Fibroblast of lung (primary cell): ENCODE measurements around the gene LY9. TPM values are rescaled to one million over a fixed set of nuclear protein-coding genes. Genes with fewer than 3 reads are reported as not detected.

Experiments used
- DNase-seq, 2 donors: peaks; one replicate each; pipeline versions ENCODE4 v3.0.0 to v3.0.0-alpha.2; 2010; ENCODE audit warnings: low read depth in 2 of 2
- H2AFZ ChIP-seq: 2 replicates; pipeline ENCODE4 v1.5.1; 2012; ENCODE audit warnings: low read length, control low read depth, inconsistent platforms
- H3K27ac ChIP-seq: 2 replicates; pipeline ENCODE4 v1.5.1; 2011; ENCODE audit warnings: low read length, control low read depth; ENCODE audit not compliant: insufficient read depth
- H3K27me3 ChIP-seq: 2 replicates; pipeline ENCODE4 v1.5.1; 2011; ENCODE audit warnings: mild to moderate bottlenecking, low read length; ENCODE audit not compliant: control insufficient read depth, insufficient read depth
- H3K36me3 ChIP-seq: 2 replicates; pipeline ENCODE4 v1.5.1; 2011; ENCODE audit warnings: low read length; ENCODE audit not compliant: control insufficient read depth, insufficient read depth
- H3K4me1 ChIP-seq: 2 replicates; pipeline ENCODE4 v1.5.1; 2011; ENCODE audit warnings: low read length; ENCODE audit not compliant: control insufficient read depth, insufficient read depth; ENCODE audit errors: extremely low read depth
- H3K4me2 ChIP-seq: 2 replicates; pipeline ENCODE4 v1.5.1; 2011; ENCODE audit warnings: low read length, control low read depth; ENCODE audit not compliant: insufficient read depth; ENCODE audit errors: extremely low read depth
- H3K4me3 ChIP-seq, 4 experiments: fragments of 200-600 bp in 1 of 4; sonication (generic) in 1 of 4; replicated peaks in 1 of 4; 2 replicates each; pipeline ENCODE4 v1.5.1; 2011 to 2016; ENCODE audit warnings: low read length in 4 of 4, low read depth in 3 of 4, mild to moderate bottlenecking in 3 of 4, control low read depth in 2 of 4, inconsistent platforms in 1 of 4, mixed read lengths in 1 of 4; ENCODE audit not compliant: insufficient read depth in 1 of 4; ENCODE audit errors: control extremely low read depth in 1 of 4
- H3K79me2 ChIP-seq: 2 replicates; pipeline ENCODE4 v1.5.1; 2012; ENCODE audit warnings: mild to moderate bottlenecking, low read length, inconsistent platforms; ENCODE audit not compliant: control insufficient read depth, insufficient read depth
- H3K9ac ChIP-seq: 2 replicates; pipeline ENCODE4 v1.5.1; 2011; ENCODE audit warnings: mild to moderate bottlenecking, low read length, control low read depth; ENCODE audit not compliant: insufficient read depth
- H3K9me3 ChIP-seq: 2 replicates; pipeline ENCODE4 v1.5.1; 2012; ENCODE audit warnings: low read depth, low read length; ENCODE audit not compliant: control insufficient read depth, insufficient read depth
- H4K20me1 ChIP-seq: 2 replicates; pipeline ENCODE4 v1.5.1; 2011; ENCODE audit warnings: low read length; ENCODE audit not compliant: control insufficient read depth, insufficient read depth; ENCODE audit errors: extremely low read depth
- EZH2 ChIP-seq: IDR thresholded peaks from 2 replicates; pipeline ENCODE4 v1.5.1; 2012; ENCODE audit warnings: low read length, control low read depth, mild to moderate bottlenecking; ENCODE audit errors: missing control alignments
- polyA plus RNA-seq, 2 donors: library from polyadenylated mRNA; depleted of rRNA in 1 of 2; stranded (reverse) in 1 of 2; unstranded in 1 of 2; fragments of >200 nt; gene quantifications; 2 replicates each; pipeline ENCODE4 v1.2.1, GENCODE V29; 2011 to 2012; ENCODE audit warnings: missing spikeins in 1 of 2
- total RNA-seq: library from RNA; depleted of rRNA; stranded (reverse); fragments of >200 nt; gene quantifications from 2 replicates; pipeline ENCODE4 v1.2.1, GENCODE V29; 2014
- TF ChIP-seq, protein P1 (sequence below), 2 donors: IDR thresholded peaks in 1 of 2; conservative IDR thresholded peaks in 1 of 2; 1 replicate in 1 of 2; 2 replicates in 1 of 2; pipeline ENCODE4 v1.5.1; 2011 to 2012; ENCODE audit warnings: low read length in 2 of 2, control low read depth in 1 of 2, inconsistent platforms in 1 of 2, low read depth in 1 of 2, mild to moderate bottlenecking in 1 of 2

The LY9 gene
- total and polyA plus RNA-seq, 2 donors (not counting 1 experiment from before 2014, with no cell fraction given): not detected

DNA sequence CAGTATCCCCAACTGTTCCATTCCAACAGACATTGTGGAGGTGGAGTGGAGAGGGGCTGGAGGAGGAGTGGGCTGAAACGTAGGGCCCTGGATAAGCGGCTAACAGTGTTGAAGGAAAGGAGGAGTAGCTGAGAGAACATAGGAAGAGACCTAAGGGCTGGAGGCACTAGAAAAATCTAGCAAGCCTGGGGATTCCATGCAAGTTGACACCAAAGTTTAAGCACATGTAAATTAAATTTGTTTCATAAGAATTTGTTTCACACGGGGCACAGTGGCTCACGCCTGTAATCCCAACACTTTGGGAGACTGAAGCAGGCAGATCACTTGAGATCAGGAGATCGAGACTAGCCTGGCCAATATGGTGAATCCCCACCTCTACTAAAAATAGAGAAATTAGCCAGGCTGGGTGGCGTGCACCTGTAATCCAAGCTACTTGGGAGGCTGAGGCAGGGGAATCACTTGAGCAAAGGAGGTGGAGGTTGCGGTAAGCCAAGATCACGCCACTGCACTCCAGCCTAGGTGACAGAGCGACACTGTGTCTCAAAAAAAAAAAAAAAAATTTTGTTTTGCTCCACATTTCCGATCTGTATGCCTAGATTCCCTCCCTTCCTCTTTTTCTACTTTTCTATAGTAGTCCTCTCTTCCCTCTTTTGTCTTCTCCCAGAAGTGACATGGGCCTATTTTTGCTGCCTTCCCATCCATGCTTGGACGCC is 67.2 kb downstream of the LY9 start:
- Histone ChIP-seq H4K20me1 (no peaks in the 10 kb centered on the region), H3K27me3 (no peaks in the 10 kb centered on the region), H3K36me3 (no peaks in the 10 kb centered on the region), H3K27ac (no peak overlapping the region), H2AFZ (no peak overlapping the region), H3K4me1 (no peaks in the 10 kb centered on the region), H3K4me3 (no peak overlapping the region), H3K9ac (no peak overlapping the region), H3K9me3 (no peaks in the 10 kb centered on the region), H3K79me2 (no peaks in the 10 kb centered on the region), H3K4me2 (no peak overlapping the region)
- no peak for DNase-seq
- no peak for TF ChIP-seq EZH2
- TF ChIP-seq, protein P1, sequence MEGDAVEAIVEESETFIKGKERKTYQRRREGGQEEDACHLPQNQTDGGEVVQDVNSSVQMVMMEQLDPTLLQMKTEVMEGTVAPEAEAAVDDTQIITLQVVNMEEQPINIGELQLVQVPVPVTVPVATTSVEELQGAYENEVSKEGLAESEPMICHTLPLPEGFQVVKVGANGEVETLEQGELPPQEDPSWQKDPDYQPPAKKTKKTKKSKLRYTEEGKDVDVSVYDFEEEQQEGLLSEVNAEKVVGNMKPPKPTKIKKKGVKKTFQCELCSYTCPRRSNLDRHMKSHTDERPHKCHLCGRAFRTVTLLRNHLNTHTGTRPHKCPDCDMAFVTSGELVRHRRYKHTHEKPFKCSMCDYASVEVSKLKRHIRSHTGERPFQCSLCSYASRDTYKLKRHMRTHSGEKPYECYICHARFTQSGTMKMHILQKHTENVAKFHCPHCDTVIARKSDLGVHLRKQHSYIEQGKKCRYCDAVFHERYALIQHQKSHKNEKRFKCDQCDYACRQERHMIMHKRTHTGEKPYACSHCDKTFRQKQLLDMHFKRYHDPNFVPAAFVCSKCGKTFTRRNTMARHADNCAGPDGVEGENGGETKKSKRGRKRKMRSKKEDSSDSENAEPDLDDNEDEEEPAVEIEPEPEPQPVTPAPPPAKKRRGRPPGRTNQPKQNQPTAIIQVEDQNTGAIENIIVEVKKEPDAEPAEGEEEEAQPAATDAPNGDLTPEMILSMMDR (conservative IDR thresholded peaks at IDR 0.05 in 1 of 2, IDR thresholded peaks at IDR 0.05 in 1 of 2; ENCODE audit: low read depth in 1 of 2, low read length in 2 of 2): no peak

GRCh38 chr1:160863774-160864131 is 67.8 kb downstream of the LY9 start:
- no peaks in the 10 kb centered on the region for H3K9me3 ChIP-seq
- H3K36me3 ChIP-seq: no peaks in the 10 kb centered on the region
- no peak overlapping the region for H3K9ac ChIP-seq
- TF ChIP-seq EZH2: no peak
- TF ChIP-seq, protein P1 (conservative IDR thresholded peaks at IDR 0.05 in 1 of 2, IDR thresholded peaks at IDR 0.05 in 1 of 2; ENCODE audit: low read depth in 1 of 2, low read length in 2 of 2): no peak
- no peak overlapping the region for H3K27ac ChIP-seq
- no peaks in the 10 kb centered on the region for H3K79me2 ChIP-seq
- no peak overlapping the region for H2AFZ ChIP-seq
- DNase-seq: no peak
- no peaks in the 10 kb centered on the region for H3K4me1 ChIP-seq
- H4K20me1 ChIP-seq: no peaks in the 10 kb centered on the region
- no peak overlapping the region for H3K4me3 ChIP-seq
- no peaks in the 10 kb centered on the region for H3K27me3 ChIP-seq
- no peak overlapping the region for H3K4me2 ChIP-seq

GRCh38 chr1:160864173-160864572 is 68.2 kb downstream of the LY9 start:
- H3K27me3 ChIP-seq: no peaks in the 10 kb centered on the region
- H3K36me3 ChIP-seq: no peaks in the 10 kb centered on the region
- TF ChIP-seq, protein P1 (conservative IDR thresholded peaks at IDR 0.05 in 1 of 2, IDR thresholded peaks at IDR 0.05 in 1 of 2; ENCODE audit: low read depth in 1 of 2, low read length in 2 of 2): no peak
- TF ChIP-seq EZH2: no peak

More at GRCh38 chr1:160864173-160864572, 68.2 kb downstream of the LY9 start:
- Histone ChIP-seq H3K4me2 (no peak overlapping the region), H3K79me2 (no peaks in the 10 kb centered on the region), H3K9me3 (no peaks in the 10 kb centered on the region), H3K9ac (no peak overlapping the region), H3K4me3 (no peak overlapping the region), H3K4me1 (no peaks in the 10 kb centered on the region), H2AFZ (no peak overlapping the region), H4K20me1 (no peaks in the 10 kb centered on the region), H3K27ac (no peak overlapping the region)
- DNase-seq: no peak
